GM12878 (cell line): ENCODE measurements around the gene CD3G. TPM values are rescaled to one million over a fixed set of nuclear protein-coding genes. Genes with fewer than 3 reads are reported as not detected.

Source experiments
- ATAC-seq: fragments of 200-7000 bp; cut with Tn5 transposase; 3 replicates; pipeline ENCODE4 v1.9.1; 2020; ENCODE audit warnings: mild to moderate bottlenecking, moderate library complexity
- BruUV-seq: library from RNA; stranded (reverse); fragments of 400-500 nt; replicated peaks from 2 replicates; lab custom pipeline; 2021; lab: Mats Ljungman, UMichigan
- CTCF ChIA-PET: fragments of 300-600 bp; sonication (Branson Sonifier 250); formaldehyde crosslinking; extraction: SDS; loops from one replicate; lab custom pipeline; 2021; ENCODE audit warnings: inconsistent platforms; lab: Yijun Ruan, JAX
- POLR2A ChIA-PET: fragments of 350-600 bp; formaldehyde crosslinking; extraction: SDS; loops from one replicate; lab custom pipeline; 2021; ENCODE audit warnings: inconsistent platforms; lab: Charles Lee
- RAD21 ChIA-PET: fragments of 300-600 bp; sonication (Branson Sonifier 250); formaldehyde crosslinking; loops from one replicate; lab custom pipeline; 2023; ENCODE audit warnings: antibody characterized with exemption; ENCODE audit not compliant: unreplicated experiment; lab: Charles Lee
- SMC1A ChIA-PET: fragments of 300-600 bp; sonication (Branson Sonifier 250); formaldehyde crosslinking; loops from one replicate; lab custom pipeline; 2023; ENCODE audit not compliant: unreplicated experiment, uncharacterized antibody; lab: Charles Lee
- DNase-seq: peaks from one replicate; pipeline ENCODE4 v3.0.0-alpha.2; 2011; ENCODE audit warnings: low read depth, low spot score
- FAIRE-seq: peaks from 3 replicates; lab custom pipeline; 2011; peaks lifted over from hg19 to GRCh38; lab: Jason Lieb, UNC
- H2AFZ ChIP-seq: 2 replicates; pipeline ENCODE4 v1.6.0; 2011; ENCODE audit warnings: low read depth, low read length, control low read depth; ENCODE audit not compliant: control insufficient read depth
- H3K27ac ChIP-seq: 2 replicates; pipeline ENCODE4 v1.5.1; 2011; ENCODE audit warnings: control low read depth; ENCODE audit not compliant: control insufficient read depth, insufficient read depth
- H3K27me3 ChIP-seq, 2 experiments: replicated peaks in 1 of 2; 2 replicates each; pipeline versions ENCODE4 v1.6.0 to v1.6.1; 2011; ENCODE audit warnings: low read length in 1 of 2; ENCODE audit not compliant: control insufficient read depth in 2 of 2, insufficient read depth in 2 of 2
- H3K36me3 ChIP-seq, 2 experiments: 2 replicates each; pipeline ENCODE4 v1.5.1; 2011; ENCODE audit warnings: low read length in 1 of 2; ENCODE audit not compliant: control insufficient read depth in 2 of 2, insufficient read depth in 2 of 2
- H3K4me1 ChIP-seq: 2 replicates; pipeline ENCODE4 v1.6.1; 2011; ENCODE audit warnings: mild to moderate bottlenecking, low read length, moderate library complexity, mixed read lengths; ENCODE audit not compliant: control insufficient read depth, insufficient read depth
- H3K4me2 ChIP-seq: 2 replicates; pipeline ENCODE4 v1.6.0; 2011; ENCODE audit warnings: control low read depth; ENCODE audit not compliant: control insufficient read depth, insufficient read depth
- H3K4me3 ChIP-seq: fragments of 200-600 bp; sonication (generic); 2 replicates; pipeline ENCODE4 v1.5.1; 2016
- H3K79me2 ChIP-seq: 2 replicates; pipeline ENCODE4 v1.6.0; 2011; ENCODE audit warnings: low read length; ENCODE audit not compliant: control insufficient read depth, insufficient read depth
- H3K9ac ChIP-seq: 2 replicates; pipeline ENCODE4 v1.8.0; 2011; ENCODE audit warnings: low read length, control low read depth, mixed read lengths; ENCODE audit not compliant: control insufficient read depth, insufficient read depth
- H3K9me3 ChIP-seq: replicated peaks from 3 replicates; pipeline ENCODE4 v1.5.1; 2011; ENCODE audit warnings: mild to moderate bottlenecking, low read length; ENCODE audit not compliant: control insufficient read depth, insufficient read depth
- H4K20me1 ChIP-seq: 2 replicates; pipeline ENCODE4 v1.6.0; 2011; ENCODE audit not compliant: control insufficient read depth, insufficient read depth
- BHLHE40 ChIP-seq, 2 experiments: fragments of 450-650 bp in 1 of 2; IDR thresholded peaks; 2 replicates each; pipeline ENCODE4 v1.6.1; 2011 to 2017; ENCODE audit warnings: low read depth in 2 of 2, borderline replicate concordance in 1 of 2, improper control_type of control experiment in 1 of 2, low read length in 1 of 2, mild to moderate bottlenecking in 1 of 2
- CEBPZ ChIP-seq: fragments of 150-350 bp; IDR thresholded peaks from 2 replicates; pipeline ENCODE4 v1.6.1; 2016; ENCODE audit warnings: low read depth, low read length
- CHD2 ChIP-seq: IDR thresholded peaks from 2 replicates; pipeline ENCODE4 v1.6.1; 2011; ENCODE audit warnings: low read depth, low read length, improper control_type of control experiment, borderline replicate concordance
- CREB1 ChIP-seq: IDR thresholded peaks from 2 replicates; pipeline ENCODE4 v1.6.1; 2012; ENCODE audit warnings: low read depth, mild to moderate bottlenecking, inconsistent platforms
- HDAC2 ChIP-seq: fragments of 200-600 bp; sonication (generic); IDR thresholded peaks from 2 replicates; pipeline ENCODE4 v1.6.1; 2017
- JUNB ChIP-seq: IDR thresholded peaks from 2 replicates; pipeline ENCODE4 v1.6.1; 2016; ENCODE audit warnings: antibody characterized with exemption, mild to moderate bottlenecking
- NBN ChIP-seq: fragments of 450-650 bp; IDR thresholded peaks from 2 replicates; pipeline ENCODE4 v1.6.1; 2016
- POU2F2 ChIP-seq: IDR thresholded peaks from 3 replicates; pipeline ENCODE4 v1.6.1; 2011; ENCODE audit warnings: low read depth, mild to moderate bottlenecking, low read length, borderline replicate concordance
- RAD21 ChIP-seq: IDR thresholded peaks from 2 replicates; pipeline ENCODE4 v1.6.1; 2011; ENCODE audit warnings: mild to moderate bottlenecking, low read depth, low read length, moderate library complexity; ENCODE audit not compliant: insufficient read depth
- SMC3 ChIP-seq: IDR thresholded peaks from 2 replicates; pipeline ENCODE4 v1.6.1; 2011; ENCODE audit warnings: low read length, improper control_type of control experiment, borderline replicate concordance
- WRNIP1 ChIP-seq: IDR thresholded peaks from 2 replicates; pipeline ENCODE4 v1.6.1; 2011; ENCODE audit warnings: low read depth, low read length, improper control_type of control experiment, borderline replicate concordance
- ZNF592 ChIP-seq: fragments of 450-650 bp; IDR thresholded peaks from 2 replicates; pipeline ENCODE4 v1.6.1; 2017; ENCODE audit warnings: mild to moderate bottlenecking, moderate library complexity
- WGBS: methylation state at CpG from one replicate; pipeline ENCODE4 v1.1.6; 2016; ENCODE audit warnings: low lambda C conversion rate; ENCODE audit not compliant: insufficient replicate concordance, insufficient coverage; ENCODE audit errors: missing lambda C conversion rate; 5-methylcytosine and 5-hydroxymethylcytosine counted together
- in situ Hi-C: fragments of 300-500 bp; cut with MboI; formaldehyde crosslinking; loops from 9 replicates; pipeline ENCODE4 v1.14.3; 2018; ENCODE audit warnings: mixed read lengths
- intact Hi-C: fragments of 100-400 bp; cut with micrococcal nuclease; formaldehyde crosslinking; loops from one replicate; pipeline ENCODE4 v1.14.2; 2022; ENCODE audit not compliant: unreplicated experiment
- polyA plus RNA-seq, 11 experiments: library from polyadenylated mRNA; depleted of rRNA in 4 of 11; unstranded in 6 of 11; stranded (reverse) in 5 of 11; fragments of >200 nt; fragmentation: Nextera tagmentation in 4 of 11; fragmentation: Illumina TruSeq in 1 of 11; extraction: Ambion mirVana in 4 of 11; extraction: Trizol in 1 of 11; gene quantifications; 1 replicate in 1 of 11; 2 replicates in 10 of 11; pipeline versions ENCODE4 v1.2.1 to v1.2.3, GENCODE V29; 2011 to 2016; ENCODE audit warnings: inconsistent platforms in 2 of 11, missing spikeins in 2 of 11, low read depth in 1 of 11
- total RNA-seq, 4 experiments: library from RNA; depleted of rRNA in 3 of 4; stranded (reverse); fragments of >200 nt in 3 of 4; fragmentation: Illumina TruSeq in 1 of 4; extraction: Trizol in 1 of 4; gene quantifications; 2 replicates each; pipeline versions ENCODE4 v1.2.1 to v1.2.3, GENCODE V29; 2013 to 2021
- TF ChIP-seq, protein P1 (sequence below): IDR thresholded peaks from 2 replicates; pipeline ENCODE4 v1.6.1; 2011; ENCODE audit warnings: borderline replicate concordance, low read depth, mild to moderate bottlenecking, moderate library complexity, low read length; ENCODE audit not compliant: insufficient read depth, poor library complexity, severe bottlenecking
- TF ChIP-seq, protein P2 (sequence below): IDR thresholded peaks from 2 replicates; pipeline ENCODE4 v1.6.1; 2012; ENCODE audit warnings: low read depth, low read length, improper control_type of control experiment

Gene CD3G
- total and polyA plus RNA-seq, 10 of the 15 experiments (the other 5 are each of a cell fraction or from before 2014, with no cell fraction given), result 0.10 to 0.16 (median 0.13) TPM; not detected in 7

GRCh38 chr11:118339281-118339961 is 4.7 kb upstream of the CD3G start:
- Histone ChIP-seq H3K4me1 (no peaks in the 10 kb centered on the region), H3K36me3 (no peaks in the 10 kb centered on the region), H3K9me3 (no peaks in the 10 kb centered on the region), H3K4me3 (no peak overlapping the region), H2AFZ (no peak overlapping the region), H3K4me2 (no peak overlapping the region), H4K20me1 (no peaks in the 10 kb centered on the region), H3K27ac (no peak overlapping the region), H3K9ac (no peak overlapping the region), H3K27me3 (no peaks in the 10 kb centered on the region), H3K79me2 (no peaks in the 10 kb centered on the region)
- ChIA-PET SMC1A (interaction anchor here (0.9 kb wide), 1 partner anchor 44 kb away, joined by 3 read pairs; no protein-coding TSS in a partner anchor), POLR2A (interaction anchor here (0.5 kb wide), 2 partner anchors 15 to 45 kb away, joined by 3 to 4 read pairs; no protein-coding TSS in a partner anchor), RAD21 (no interaction called here), CTCF (interaction anchor here (1.4 to 3.6 kb wide), 4 partner anchors 12 to 141 kb away, joined by 3 to 17 read pairs (median 6); no protein-coding TSS in a partner anchor)
- in situ Hi-C loops, result no loop called here
- no peak; the same call in 2 of the 3 replicates for ATAC-seq
- FAIRE-seq, result no peak
- WGBS, result 34% methylated on average over 5 of the region's 5 CpGs
- DNase-seq, result no peak
- BruUV-seq, result no TSS peak
- intact Hi-C loops, result no loop called here
- TF ChIP-seq HDAC2 (no peak), ZNF592 (no peak), NBN (no peak), WRNIP1 (no peak), JUNB (no peak), RAD21 (no peak), CHD2 (no peak), SMC3 (no peak), BHLHE40 (IDR thresholded peaks at IDR 0.05; ENCODE audit: borderline replicate concordance in 1 of 2, low read depth in 2 of 2, low read length in 1 of 2) (no peak), POU2F2 (no peak), CREB1 (no peak), CEBPZ (no peak)
- TF ChIP-seq, protein P1, sequence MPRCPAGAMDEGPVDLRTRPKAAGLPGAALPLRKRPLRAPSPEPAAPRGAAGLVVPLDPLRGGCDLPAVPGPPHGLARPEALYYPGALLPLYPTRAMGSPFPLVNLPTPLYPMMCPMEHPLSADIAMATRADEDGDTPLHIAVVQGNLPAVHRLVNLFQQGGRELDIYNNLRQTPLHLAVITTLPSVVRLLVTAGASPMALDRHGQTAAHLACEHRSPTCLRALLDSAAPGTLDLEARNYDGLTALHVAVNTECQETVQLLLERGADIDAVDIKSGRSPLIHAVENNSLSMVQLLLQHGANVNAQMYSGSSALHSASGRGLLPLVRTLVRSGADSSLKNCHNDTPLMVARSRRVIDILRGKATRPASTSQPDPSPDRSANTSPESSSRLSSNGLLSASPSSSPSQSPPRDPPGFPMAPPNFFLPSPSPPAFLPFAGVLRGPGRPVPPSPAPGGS, result no peak
- TF ChIP-seq, protein P2, sequence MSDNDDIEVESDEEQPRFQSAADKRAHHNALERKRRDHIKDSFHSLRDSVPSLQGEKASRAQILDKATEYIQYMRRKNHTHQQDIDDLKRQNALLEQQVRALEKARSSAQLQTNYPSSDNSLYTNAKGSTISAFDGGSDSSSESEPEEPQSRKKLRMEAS, result no peak
